Measurements from ENCODE around the gene KCNMA1.

The KCNMA1 gene

DNA sequence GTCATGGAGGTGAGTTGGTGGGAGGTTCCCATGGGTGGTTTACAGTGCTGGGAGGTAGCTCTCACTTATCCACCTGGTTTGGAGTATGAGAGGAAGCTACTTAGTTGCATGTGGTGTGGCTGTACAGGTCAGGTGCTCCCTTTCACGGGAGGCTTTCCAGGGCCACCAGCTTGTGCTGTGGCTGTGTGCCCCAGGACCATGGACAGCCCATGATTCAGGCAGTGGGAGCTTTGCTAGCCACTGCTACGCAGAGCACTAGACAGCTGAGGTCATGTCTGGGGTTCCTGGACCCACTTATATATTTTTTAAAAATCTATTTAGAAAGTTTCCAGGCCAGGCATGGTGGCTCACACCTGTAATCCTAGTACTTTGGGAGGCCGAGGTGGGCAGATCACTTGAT is 42.5 kb upstream of the KCNMA1 start:
- H3K27ac ChIP-seq (ENCODE audit: low read length, poor library complexity, severe bottlenecking) = no peak overlapping the region
- no peaks in the 10 kb centered on the region for H3K79me1 ChIP-seq (replicated peaks; ENCODE audit: low read length, poor library complexity, severe bottlenecking)
- no peak overlapping the region for H2AFZ ChIP-seq (ENCODE audit: low read depth, low read length)
- H4K91ac ChIP-seq (ENCODE audit: low read length) = no peak overlapping the region
- no peak overlapping the region for H2BK120ac ChIP-seq (ENCODE audit: low read depth, low read length)
- H3K4me2 ChIP-seq (ENCODE audit: low read length, poor library complexity, severe bottlenecking) = no peak overlapping the region
- no peak overlapping the region for H2BK5ac ChIP-seq (ENCODE audit: low read depth, low read length, poor library complexity, severe bottlenecking)
- H3K4ac ChIP-seq (ENCODE audit: low read depth in 1 of 2, low read length in 2 of 2) = no peak overlapping the region
- no peak overlapping the region for H2BK15ac ChIP-seq (ENCODE audit: low read depth, poor library complexity, severe bottlenecking)
- H3K14ac ChIP-seq (ENCODE audit: low read length in 2 of 2) = no peak overlapping the region
- DNase-seq = no peak
- H3K23ac ChIP-seq (ENCODE audit: low read length in 2 of 2) = no peak overlapping the region
- no peaks in the 10 kb centered on the region for H3K36me3 ChIP-seq (ENCODE audit: control insufficient read depth in 1 of 2, insufficient read depth in 2 of 2, low read depth in 1 of 2, low read length in 2 of 2)
- H3K27me3 ChIP-seq (ENCODE audit: control insufficient read depth in 1 of 2, insufficient read depth in 1 of 2, low read length in 2 of 2) = peaks cover 0 to 28% of the 10 kb centered on the region in 2 experiments
- no peak overlapping the region for H3K9ac ChIP-seq (ENCODE audit: low read length)
- no peak overlapping the region for H2BK12ac ChIP-seq (ENCODE audit: low read length in 2 of 2)
- no peak overlapping the region for H2AK5ac ChIP-seq (ENCODE audit: low read length, severe bottlenecking)
- H3K4me1 ChIP-seq (ENCODE audit: control insufficient read depth, insufficient read depth, low read depth, low read length) = peaks cover 2% of the 10 kb centered on the region
- H3K9me3 ChIP-seq (ENCODE audit: control insufficient read depth, low read length) = no peaks in the 10 kb centered on the region
- WGBS = 89% methylated on average over 3 of the region's 3 CpGs
- H4K8ac ChIP-seq (ENCODE audit: low read length) = no peak overlapping the region
- no peak overlapping the region for H3K4me3 ChIP-seq (ENCODE audit: insufficient read depth in 1 of 2, low read depth in 1 of 2, low read length in 2 of 2)
- no peak overlapping the region for H3K18ac ChIP-seq (ENCODE audit: low read depth in 1 of 2, low read length in 2 of 2)

DNA sequence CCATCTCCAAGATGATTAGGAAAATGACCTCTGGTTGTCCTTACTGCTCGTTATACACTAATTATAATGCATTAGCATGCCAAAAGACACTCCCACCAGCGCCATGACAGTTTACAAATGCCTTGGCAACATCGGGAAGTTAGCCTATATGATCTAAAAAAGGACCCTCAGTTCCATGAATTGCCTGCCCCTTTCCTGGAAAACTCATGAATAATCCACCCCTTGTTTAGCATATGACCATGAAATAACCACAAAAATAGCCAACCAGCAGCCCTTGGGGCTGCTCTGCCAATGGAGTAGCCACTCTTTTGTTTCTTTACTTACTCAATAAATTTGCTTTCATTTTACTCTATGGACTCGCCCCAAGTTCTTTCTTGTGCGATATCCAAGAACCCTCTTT is 41.6 kb upstream of the KCNMA1 start:
- Histone ChIP-seq H3K14ac (ENCODE audit: low read length in 2 of 2) (no peak overlapping the region), H3K36me3 (ENCODE audit: control insufficient read depth in 1 of 2, insufficient read depth in 2 of 2, low read depth in 1 of 2, low read length in 2 of 2) (no peaks in the 10 kb centered on the region), H3K4ac (ENCODE audit: low read depth in 1 of 2, low read length in 2 of 2) (no peak overlapping the region), H3K4me1 (ENCODE audit: control insufficient read depth, insufficient read depth, low read depth, low read length) (peaks cover 2% of the 10 kb centered on the region), H3K18ac (ENCODE audit: low read depth in 1 of 2, low read length in 2 of 2) (no peak overlapping the region), H3K4me3 (ENCODE audit: insufficient read depth in 1 of 2, low read depth in 1 of 2, low read length in 2 of 2) (no peak overlapping the region), H3K9ac (ENCODE audit: low read length) (no peak overlapping the region), H3K27me3 (ENCODE audit: control insufficient read depth in 1 of 2, insufficient read depth in 1 of 2, low read length in 2 of 2) (peaks cover 0 to 28% of the 10 kb centered on the region in 2 experiments), H2AK5ac (ENCODE audit: low read length, severe bottlenecking) (no peak overlapping the region), H2BK15ac (ENCODE audit: low read depth, poor library complexity, severe bottlenecking) (no peak overlapping the region), H4K91ac (ENCODE audit: low read length) (no peak overlapping the region), H3K9me3 (ENCODE audit: control insufficient read depth, low read length) (no peaks in the 10 kb centered on the region), H2BK5ac (ENCODE audit: low read depth, low read length, poor library complexity, severe bottlenecking) (no peak overlapping the region), H3K23ac (ENCODE audit: low read length in 2 of 2) (no peak overlapping the region), H4K8ac (ENCODE audit: low read length) (no peak overlapping the region), H3K27ac (ENCODE audit: low read length, poor library complexity, severe bottlenecking) (no peak overlapping the region), H2BK12ac (ENCODE audit: low read length in 2 of 2) (no peak overlapping the region), H2BK120ac (ENCODE audit: low read depth, low read length) (no peak overlapping the region), H2AFZ (ENCODE audit: low read depth, low read length) (no peak overlapping the region), H3K79me1 (replicated peaks; ENCODE audit: low read length, poor library complexity, severe bottlenecking) (no peaks in the 10 kb centered on the region), H3K4me2 (ENCODE audit: low read length, poor library complexity, severe bottlenecking) (no peak overlapping the region)
- no peak for DNase-seq
- 81% methylated on average over 5 of the region's 5 CpGs for WGBS

- no peaks in the 10 kb centered on the region for H3K79me1 ChIP-seq (replicated peaks; ENCODE audit: low read length, poor library complexity, severe bottlenecking)
- H3K18ac ChIP-seq (ENCODE audit: low read depth in 1 of 2, low read length in 2 of 2) = no peak overlapping the region
- H3K4ac ChIP-seq (ENCODE audit: low read depth in 1 of 2, low read length in 2 of 2) = no peak overlapping the region
- no peaks in the 10 kb centered on the region for H3K36me3 ChIP-seq (ENCODE audit: control insufficient read depth in 1 of 2, insufficient read depth in 2 of 2, low read depth in 1 of 2, low read length in 2 of 2)
- H3K27ac ChIP-seq (ENCODE audit: low read length, poor library complexity, severe bottlenecking) = no peak overlapping the region
- H3K27me3 ChIP-seq (ENCODE audit: control insufficient read depth in 1 of 2, insufficient read depth in 1 of 2, low read length in 2 of 2) = peaks cover 0 to 22% of the 10 kb centered on the region in 2 experiments
- WGBS = 74% methylated on average over 3 of the region's 3 CpGs
- H3K4me2 ChIP-seq (ENCODE audit: low read length, poor library complexity, severe bottlenecking) = no peak overlapping the region
- H2BK15ac ChIP-seq (ENCODE audit: low read depth, poor library complexity, severe bottlenecking) = no peak overlapping the region
- H3K4me3 ChIP-seq (ENCODE audit: insufficient read depth in 1 of 2, low read depth in 1 of 2, low read length in 2 of 2) = no peak overlapping the region
- H2BK5ac ChIP-seq (ENCODE audit: low read depth, low read length, poor library complexity, severe bottlenecking) = no peak overlapping the region
- no peak for DNase-seq
- H3K9ac ChIP-seq (ENCODE audit: low read length) = no peak overlapping the region
- H4K8ac ChIP-seq (ENCODE audit: low read length) = no peak overlapping the region
- H4K91ac ChIP-seq (ENCODE audit: low read length) = no peak overlapping the region
- no peak overlapping the region for H2AK5ac ChIP-seq (ENCODE audit: low read length, severe bottlenecking)
- no peak overlapping the region for H3K23ac ChIP-seq (ENCODE audit: low read length in 2 of 2)
- no peak overlapping the region for H3K14ac ChIP-seq (ENCODE audit: low read length in 2 of 2)
- no peak overlapping the region for H2BK12ac ChIP-seq (ENCODE audit: low read length in 2 of 2)
- H2BK120ac ChIP-seq (ENCODE audit: low read depth, low read length) = no peak overlapping the region
- H3K4me1 ChIP-seq (ENCODE audit: control insufficient read depth, insufficient read depth, low read depth, low read length) = peaks cover 2% of the 10 kb centered on the region
- no peak overlapping the region for H2AFZ ChIP-seq (ENCODE audit: low read depth, low read length)
- H3K9me3 ChIP-seq (ENCODE audit: control insufficient read depth, low read length) = no peaks in the 10 kb centered on the region
Measured at GRCh38 chr10:77678146-77678545, 40.5 kb upstream of the KCNMA1 start.

DNA sequence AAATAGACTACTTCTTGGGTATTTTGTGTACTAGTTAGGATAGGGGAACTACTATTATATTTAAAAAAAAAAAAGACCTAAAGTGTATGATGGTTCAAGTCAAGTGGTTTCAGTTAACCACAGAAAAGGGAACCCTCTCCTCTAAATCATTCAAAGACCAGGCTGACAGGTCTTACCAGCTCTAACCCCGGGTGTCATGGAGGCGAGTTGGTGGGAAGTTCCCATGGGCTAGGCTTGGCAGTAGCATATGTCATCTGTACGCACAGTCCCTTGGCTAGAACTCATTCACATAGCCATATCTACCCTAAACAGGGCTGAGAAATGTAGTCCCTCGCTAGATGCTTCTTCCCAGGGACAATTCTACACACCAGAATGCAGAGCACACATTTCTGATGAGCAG is 37.7 kb upstream of the KCNMA1 start:
- no peak for DNase-seq
- Histone ChIP-seq H3K4ac (ENCODE audit: low read depth in 1 of 2, low read length in 2 of 2) (no peak overlapping the region), H3K18ac (ENCODE audit: low read depth in 1 of 2, low read length in 2 of 2) (no peak overlapping the region), H3K23ac (ENCODE audit: low read length in 2 of 2) (peak overlapping the region in 1 of 2 experiments; percentile 23), H3K27me3 (ENCODE audit: control insufficient read depth in 1 of 2, insufficient read depth in 1 of 2, low read length in 2 of 2) (peaks cover 9 to 32% of the 10 kb centered on the region in 2 experiments), H3K14ac (ENCODE audit: low read length in 2 of 2) (no peak overlapping the region), H2BK120ac (ENCODE audit: low read depth, low read length) (no peak overlapping the region), H2BK12ac (ENCODE audit: low read length in 2 of 2) (no peak overlapping the region), H3K4me1 (ENCODE audit: control insufficient read depth, insufficient read depth, low read depth, low read length) (no peaks in the 10 kb centered on the region), H3K9me3 (ENCODE audit: control insufficient read depth, low read length) (no peaks in the 10 kb centered on the region), H3K36me3 (ENCODE audit: control insufficient read depth in 1 of 2, insufficient read depth in 2 of 2, low read depth in 1 of 2, low read length in 2 of 2) (no peaks in the 10 kb centered on the region), H2AK5ac (ENCODE audit: low read length, severe bottlenecking) (no peak overlapping the region), H3K27ac (ENCODE audit: low read length, poor library complexity, severe bottlenecking) (no peak overlapping the region), H4K8ac (ENCODE audit: low read length) (no peak overlapping the region), H3K4me2 (ENCODE audit: low read length, poor library complexity, severe bottlenecking) (no peak overlapping the region), H3K79me1 (replicated peaks; ENCODE audit: low read length, poor library complexity, severe bottlenecking) (no peaks in the 10 kb centered on the region), H2BK5ac (ENCODE audit: low read depth, low read length, poor library complexity, severe bottlenecking) (no peak overlapping the region), H4K91ac (ENCODE audit: low read length) (no peak overlapping the region), H2AFZ (ENCODE audit: low read depth, low read length) (no peak overlapping the region), H3K4me3 (ENCODE audit: insufficient read depth in 1 of 2, low read depth in 1 of 2, low read length in 2 of 2) (no peak overlapping the region), H2BK15ac (ENCODE audit: low read depth, poor library complexity, severe bottlenecking) (no peak overlapping the region), H3K9ac (ENCODE audit: low read length) (no peak overlapping the region)
- 82% methylated on average over 4 of the region's 4 CpGs for WGBS

All from mesenchymal stem cell (in vitro differentiated cells and primary cell).